HG03575 (cell line): ENCODE measurements around the gene ZBTB20.

ENCODE experiments used
- ATAC-seq: cut with Tn5 transposase; IDR thresholded peaks from one replicate; pipeline ENCODE4 v1.9.1; 2021; ENCODE audit not compliant: unreplicated experiment, insufficient number of reproducible peaks, low FRiP score; ENCODE audit errors: extremely low read depth

ZBTB20 gene

GRCh38 chr3:114502204-114502603 is 644.9 kb downstream of the ZBTB20 start:
- ATAC-seq, result no peak

GRCh38 chr3:114499976-114500375 is 647.1 kb downstream of the ZBTB20 start:
- no peak for ATAC-seq

GRCh38 chr3:114498539-114499370 is 648.3 kb downstream of the ZBTB20 start:
- no peak for ATAC-seq

- ATAC-seq, result no peak
Measured at GRCh38 chr3:114496874-114497273, 650.2 kb downstream of the ZBTB20 start.

- no peak for ATAC-seq
Measured at GRCh38 chr3:114496466-114496865, 650.6 kb downstream of the ZBTB20 start.

- ATAC-seq, result no peak
Measured at GRCh38 chr3:114496021-114496434, 651.1 kb downstream of the ZBTB20 start.

- no peak for ATAC-seq
Measured at GRCh38 chr3:114494498-114494897, 652.6 kb downstream of the ZBTB20 start.

- no peak for ATAC-seq
Measured at GRCh38 chr3:114490829-114491228, 656.3 kb downstream of the ZBTB20 start.

- ATAC-seq, result no peak
Measured at GRCh38 chr3:114487502-114487901, 659.6 kb downstream of the ZBTB20 start.

- ATAC-seq, result no peak
Measured at GRCh38 chr3:114484919-114485318, 662.2 kb downstream of the ZBTB20 start.

GRCh38 chr3:114481113-114481512 is 666.0 kb downstream of the ZBTB20 start:
- no peak for ATAC-seq

- ATAC-seq, result no peak
Measured at GRCh38 chr3:114480442-114480841, 666.6 kb downstream of the ZBTB20 start.

GRCh38 chr3:114478801-114479200 is 668.3 kb downstream of the ZBTB20 start:
- no peak for ATAC-seq

- no peak for ATAC-seq
Measured at GRCh38 chr3:114476511-114476910, 670.6 kb downstream of the ZBTB20 start.

GRCh38 chr3:114471478-114471877 is 675.6 kb downstream of the ZBTB20 start:
- ATAC-seq, result no peak

GRCh38 chr3:114469070-114469469 is 678.0 kb downstream of the ZBTB20 start:
- no peak for ATAC-seq

GRCh38 chr3:114466816-114467215 is 680.3 kb downstream of the ZBTB20 start:
- no peak for ATAC-seq

GRCh38 chr3:114466251-114466650 is 680.8 kb downstream of the ZBTB20 start:
- no peak for ATAC-seq

GRCh38 chr3:114464548-114464947 is 682.5 kb downstream of the ZBTB20 start:
- ATAC-seq, result peak; percentile 89

- no peak for ATAC-seq
Measured at GRCh38 chr3:114462750-114463149, 684.3 kb downstream of the ZBTB20 start.

- no peak for ATAC-seq
Measured at GRCh38 chr3:114460459-114460858, 686.6 kb downstream of the ZBTB20 start.
